ENCODE measurements around the gene NDUFV2.
"Not testable (repeated sequence)": the region's sequence is repeated elsewhere in the genome, so short reads cannot be mapped to it uniquely, and the experiment has no call there.

NDUFV2 gene

GRCh38 chr18:9150121-9150520 is 47.6 kb downstream of the NDUFV2 start:
- no peak for DNase-seq (ENCODE audit: low read depth in 2 of 2, low spot score in 1 of 2)

GRCh38 chr18:9153256-9153655 is 50.8 kb downstream of the NDUFV2 start:
- no peak for DNase-seq (ENCODE audit: low read depth in 2 of 2, low spot score in 1 of 2)

- DNase-seq (ENCODE audit: low read depth in 2 of 2, low spot score in 1 of 2): no peak
These were observed 54.2 kb downstream of the NDUFV2 start for GRCh38 chr18:9156604-9157249.

- DNase-seq (ENCODE audit: low read depth in 2 of 2, low spot score in 1 of 2): no peak
These were observed 55.3 kb downstream of the NDUFV2 start for GRCh38 chr18:9157806-9158205.

GRCh38 chr18:9160014-9160413 is 57.5 kb downstream of the NDUFV2 start:
- DNase-seq (ENCODE audit: low read depth in 2 of 2, low spot score in 1 of 2): no peak

GRCh38 chr18:9162663-9163062 is 60.2 kb downstream of the NDUFV2 start:
- DNase-seq (ENCODE audit: low read depth in 2 of 2, low spot score in 1 of 2): not testable (repeated sequence)

GRCh38 chr18:9164149-9164548 is 61.6 kb downstream of the NDUFV2 start:
- not testable (repeated sequence) for DNase-seq (ENCODE audit: low read depth in 2 of 2, low spot score in 1 of 2)

- DNase-seq (ENCODE audit: low read depth in 2 of 2, low spot score in 1 of 2): not testable (repeated sequence)
These were observed 63.4 kb downstream of the NDUFV2 start for GRCh38 chr18:9165883-9166282.

- not testable (repeated sequence) for DNase-seq (ENCODE audit: low read depth in 2 of 2, low spot score in 1 of 2)
These were observed 67.0 kb downstream of the NDUFV2 start for GRCh38 chr18:9169515-9169914.

GRCh38 chr18:9171919-9172318 is 69.4 kb downstream of the NDUFV2 start:
- not testable (repeated sequence) for DNase-seq (ENCODE audit: low read depth in 2 of 2, low spot score in 1 of 2)

GRCh38 chr18:9172506-9173127 is 70.1 kb downstream of the NDUFV2 start:
- DNase-seq (ENCODE audit: low read depth in 2 of 2, low spot score in 1 of 2): no peak

- DNase-seq (ENCODE audit: low read depth in 2 of 2, low spot score in 1 of 2): no peak
These were observed 71.3 kb downstream of the NDUFV2 start for GRCh38 chr18:9173770-9174233.

- DNase-seq (ENCODE audit: low read depth in 2 of 2, low spot score in 1 of 2): no peak
These were observed 71.8 kb downstream of the NDUFV2 start for GRCh38 chr18:9174302-9174701.

GRCh38 chr18:9175115-9175514 is 72.6 kb downstream of the NDUFV2 start:
- no peak for DNase-seq (ENCODE audit: low read depth in 2 of 2, low spot score in 1 of 2)

- DNase-seq (ENCODE audit: low read depth in 2 of 2, low spot score in 1 of 2): no peak
These were observed 74.5 kb downstream of the NDUFV2 start for GRCh38 chr18:9177031-9177430.

- no peak for DNase-seq (ENCODE audit: low read depth in 2 of 2, low spot score in 1 of 2)
These were observed 75.0 kb downstream of the NDUFV2 start for GRCh38 chr18:9177466-9177865.

GRCh38 chr18:9178557-9178956 is 76.1 kb downstream of the NDUFV2 start:
- no peak for DNase-seq (ENCODE audit: low read depth in 2 of 2, low spot score in 1 of 2)

GRCh38 chr18:9181275-9181674 is 78.8 kb downstream of the NDUFV2 start:
- no peak for DNase-seq (ENCODE audit: low read depth in 2 of 2, low spot score in 1 of 2)

- DNase-seq (ENCODE audit: low read depth in 2 of 2, low spot score in 1 of 2): no peak
These were observed 80.4 kb downstream of the NDUFV2 start for GRCh38 chr18:9182852-9183399.

Data from stimulated activated CD8-positive, alpha-beta memory T cell treated with anti-CD3 and anti-CD28 coated beads, Interleukin-4, amount 100 ng/mL, for 1 hour (primary cell).